ENCODE measurements around the gene NAT8L. TPM values are rescaled to one million over a fixed set of nuclear protein-coding genes. Genes with fewer than 3 reads are reported as not detected.

Gene NAT8L
- polyA plus RNA-seq, 3 donors from 2014 or later = not detected

GRCh38 chr4:2041239-2042130 lies 17.6 kb upstream of the NAT8L start:
- peak overlapping the region; percentile 63 to 78 (median 68) for H3K4me3 Mint-ChIP-seq
- peak overlapping the region in 1 of 6 donors; percentile 17 for H3K27ac Mint-ChIP-seq
- H3K4me1 Mint-ChIP-seq = peaks cover 3 to 6% of the 10 kb centered on the region in 2 donors
- DNase-seq = peak; percentile 59 to 72 (median 64)
- peaks cover 1 to 15% (median 11%) of the 10 kb centered on the region in 3 donors for H3K27me3 Mint-ChIP-seq (ENCODE audit: low read depth in 3 of 3)
- no peaks in the 10 kb centered on the region for H3K9me3 Mint-ChIP-seq
- no peaks in the 10 kb centered on the region for H3K36me3 Mint-ChIP-seq

GRCh38 chr4:2042204-2042946 lies 16.8 kb upstream of the NAT8L start:
- DNase-seq = peak; percentile 13 to 21 (median 19)
- Mint-ChIP-seq H3K27ac (no peak overlapping the region), H3K9me3 (no peaks in the 10 kb centered on the region), H3K4me1 (peaks cover 3 to 6% of the 10 kb centered on the region in 2 donors), H3K36me3 (no peaks in the 10 kb centered on the region), H3K27me3 (ENCODE audit: low read depth in 3 of 3) (peaks cover 0 to 12% (median 10%) of the 10 kb centered on the region in 3 donors), H3K4me3 (peak overlapping the region; percentile 63 to 77 (median 76))

GRCh38 chr4:2042947-2043395 lies 16.2 kb upstream of the NAT8L start:
- Mint-ChIP-seq H3K4me1 (peaks cover 3 to 6% of the 10 kb centered on the region in 2 donors), H3K4me3 (peak overlapping the region; percentile 63 to 77 (median 76)), H3K9me3 (no peaks in the 10 kb centered on the region), H3K36me3 (no peaks in the 10 kb centered on the region), H3K27me3 (ENCODE audit: low read depth in 3 of 3) (peaks cover 0 to 13% (median 10%) of the 10 kb centered on the region in 3 donors), H3K27ac (no peak overlapping the region)
- DNase-seq = no peak

GRCh38 chr4:2043396-2044118 lies 15.6 kb upstream of the NAT8L start:
- DNase-seq = no peak
- peaks cover 3 to 6% of the 10 kb centered on the region in 2 donors for H3K4me1 Mint-ChIP-seq
- peaks cover 1 to 13% (median 10%) of the 10 kb centered on the region in 3 donors for H3K27me3 Mint-ChIP-seq (ENCODE audit: low read depth in 3 of 3)
- no peaks in the 10 kb centered on the region for H3K9me3 Mint-ChIP-seq
- H3K36me3 Mint-ChIP-seq = no peaks in the 10 kb centered on the region
- peak overlapping the region in 4 of 5 donors; percentile 30 to 77 (median 66) for H3K4me3 Mint-ChIP-seq
- no peak overlapping the region for H3K27ac Mint-ChIP-seq

- Mint-ChIP-seq H3K36me3 (no peaks in the 10 kb centered on the region), H3K4me3 (no peak overlapping the region), H3K27ac (no peak overlapping the region), H3K9me3 (no peaks in the 10 kb centered on the region), H3K27me3 (ENCODE audit: low read depth in 3 of 3) (peaks cover 1 to 10% (median 8%) of the 10 kb centered on the region in 3 donors), H3K4me1 (peaks cover 3 to 6% of the 10 kb centered on the region in 2 donors)
- no peak for DNase-seq
These were observed 15.0 kb upstream of the NAT8L start for GRCh38 chr4:2044119-2044485.

GRCh38 chr4:2044542-2045517 lies 14.3 kb upstream of the NAT8L start:
- H3K4me1 Mint-ChIP-seq = peaks cover 2 to 3% of the 10 kb centered on the region in 2 donors
- no peak for DNase-seq
- H3K9me3 Mint-ChIP-seq = no peaks in the 10 kb centered on the region
- peaks cover 1 to 9% (median 8%) of the 10 kb centered on the region in 3 donors for H3K27me3 Mint-ChIP-seq (ENCODE audit: low read depth in 3 of 3)
- no peaks in the 10 kb centered on the region for H3K36me3 Mint-ChIP-seq
- no peak overlapping the region for H3K4me3 Mint-ChIP-seq
- H3K27ac Mint-ChIP-seq = no peak overlapping the region

- H3K4me3 Mint-ChIP-seq = no peak overlapping the region
- H3K9me3 Mint-ChIP-seq = no peaks in the 10 kb centered on the region
- no peaks in the 10 kb centered on the region for H3K36me3 Mint-ChIP-seq
- DNase-seq = no peak
- peaks cover 4 to 8% (median 5%) of the 10 kb centered on the region in 3 donors for H3K27me3 Mint-ChIP-seq (ENCODE audit: low read depth in 3 of 3)
- no peak overlapping the region for H3K27ac Mint-ChIP-seq
- no peaks in the 10 kb centered on the region for H3K4me1 Mint-ChIP-seq
These were observed 13.6 kb upstream of the NAT8L start for GRCh38 chr4:2045518-2045951.

- DNase-seq = no peak
- no peaks in the 10 kb centered on the region for H3K36me3 Mint-ChIP-seq
- no peak overlapping the region for H3K27ac Mint-ChIP-seq
- H3K27me3 Mint-ChIP-seq (ENCODE audit: low read depth in 3 of 3) = peaks cover 6 to 10% (median 8%) of the 10 kb centered on the region in 3 donors
- no peaks in the 10 kb centered on the region for H3K9me3 Mint-ChIP-seq
- no peak overlapping the region for H3K4me3 Mint-ChIP-seq
- H3K4me1 Mint-ChIP-seq = no peaks in the 10 kb centered on the region
These were observed 12.8 kb upstream of the NAT8L start for GRCh38 chr4:2046031-2046961.

GRCh38 chr4:2047031-2047660 lies 12.0 kb upstream of the NAT8L start:
- no peaks in the 10 kb centered on the region for H3K36me3 Mint-ChIP-seq
- no peak for DNase-seq

GRCh38 chr4:2047781-2048581 lies 11.1 kb upstream of the NAT8L start:
- Mint-ChIP-seq H3K27ac (no peak overlapping the region), H3K4me3 (no peak overlapping the region), H3K9me3 (peaks cover 0 to 2% (median 0%) of the 10 kb centered on the region in 6 donors), H3K36me3 (no peaks in the 10 kb centered on the region), H3K4me1 (no peaks in the 10 kb centered on the region), H3K27me3 (ENCODE audit: low read depth in 3 of 3) (peaks cover 6 to 10% (median 8%) of the 10 kb centered on the region in 3 donors)
- DNase-seq = no peak

More at GRCh38 chr4:2047031-2047660, 12.0 kb upstream of the NAT8L start:
- Mint-ChIP-seq H3K27me3 (ENCODE audit: low read depth in 3 of 3) (peaks cover 6 to 13% (median 8%) of the 10 kb centered on the region in 3 donors), H3K27ac (no peak overlapping the region), H3K9me3 (no peaks in the 10 kb centered on the region), H3K4me3 (no peak overlapping the region), H3K4me1 (no peaks in the 10 kb centered on the region)

GRCh38 chr4:2048831-2049230 lies 10.3 kb upstream of the NAT8L start:
- no peaks in the 10 kb centered on the region for H3K36me3 Mint-ChIP-seq
- peaks cover 0 to 2% (median 0%) of the 10 kb centered on the region in 6 donors for H3K9me3 Mint-ChIP-seq
- no peak overlapping the region for H3K4me3 Mint-ChIP-seq
- peaks cover 6 to 8% (median 6%) of the 10 kb centered on the region in 3 donors for H3K27me3 Mint-ChIP-seq (ENCODE audit: low read depth in 3 of 3)
- no peak for DNase-seq
- H3K4me1 Mint-ChIP-seq = no peaks in the 10 kb centered on the region
- H3K27ac Mint-ChIP-seq = no peak overlapping the region
